IMR-90 (cell line): ENCODE data around the gene TBX20. TPM values are rescaled to one million over a fixed set of nuclear protein-coding genes. Genes with fewer than 3 reads are reported as not detected.

Experiments
- ATAC-seq: fragments of 200-7000 bp; cut with Tn5 transposase; 2 replicates; pipeline ENCODE4 v1.9.1; 2020; ENCODE audit warnings: low read depth, mild to moderate bottlenecking, moderate library complexity
- BruUV-seq: library from RNA; stranded (reverse); fragments of 400-500 nt; replicated peaks from 2 replicates; lab custom pipeline; 2021; lab: Mats Ljungman, UMichigan
- CTCF ChIA-PET: fragments of 300-600 bp; formaldehyde crosslinking; extraction: SDS; loops from one replicate; lab custom pipeline; 2021; ENCODE audit warnings: antibody characterized with exemption; lab: Yijun Ruan, JAX
- POLR2A ChIA-PET: fragments of 300-600 bp; sonication (Branson Sonifier 250); formaldehyde crosslinking; loops from one replicate; lab custom pipeline; 2022; ENCODE audit warnings: antibody characterized with exemption; ENCODE audit not compliant: unreplicated experiment; lab: Charles Lee
- DNase-seq: peaks from one replicate; pipeline ENCODE4 v3.0.0; 2013
- H2AFZ ChIP-seq: replicated peaks from 2 replicates; pipeline ENCODE3; 2013; ENCODE audit warnings: low read length, mild to moderate bottlenecking; ENCODE audit not compliant: poor library complexity
- H2AK5ac ChIP-seq: 2 replicates; pipeline ENCODE4 v1.6.1; 2013; ENCODE audit warnings: low read depth, low read length, inconsistent platforms
- H2AK9ac ChIP-seq: replicated peaks from 2 replicates; pipeline ENCODE3; 2013; ENCODE audit warnings: mild to moderate bottlenecking, low read depth, low read length, moderate library complexity; ENCODE audit not compliant: poor library complexity
- H2BK120ac ChIP-seq: 2 replicates; pipeline ENCODE4 v1.6.1; 2013; ENCODE audit warnings: low read depth, low read length, inconsistent platforms
- H2BK15ac ChIP-seq: 3 replicates; pipeline ENCODE4 v1.6.1; 2013; ENCODE audit warnings: low read depth, low read length, inconsistent platforms
- H2BK20ac ChIP-seq: 2 replicates; pipeline ENCODE4 v1.6.1; 2013; ENCODE audit warnings: low read depth, mild to moderate bottlenecking, inconsistent platforms, low read length, moderate library complexity
- H2BK5ac ChIP-seq: 2 replicates; pipeline ENCODE4 v1.6.1; 2013; ENCODE audit warnings: mild to moderate bottlenecking, low read depth, low read length, inconsistent platforms; ENCODE audit not compliant: poor library complexity, severe bottlenecking
- H3K14ac ChIP-seq: replicated peaks from 2 replicates; pipeline ENCODE4 v1.6.1; 2013; ENCODE audit warnings: low read depth, low read length, inconsistent platforms
- H3K18ac ChIP-seq: 2 replicates; pipeline ENCODE4 v1.6.1; 2013; ENCODE audit warnings: low read depth, low read length, control low read depth
- H3K23ac ChIP-seq: 2 replicates; pipeline ENCODE4 v1.6.1; 2013; ENCODE audit warnings: low read depth, low read length, inconsistent platforms
- H3K27ac ChIP-seq: 2 replicates; pipeline ENCODE4 v1.5.1; 2013; ENCODE audit warnings: mild to moderate bottlenecking, control low read depth, low read length; ENCODE audit not compliant: insufficient read depth
- H3K27me3 ChIP-seq: 2 replicates; pipeline ENCODE4 v1.6.1; 2013; ENCODE audit warnings: low read length; ENCODE audit not compliant: control insufficient read depth, insufficient read depth
- H3K36me3 ChIP-seq: 2 replicates; pipeline ENCODE4 v1.6.1; 2013; ENCODE audit warnings: low read length, mixed read lengths; ENCODE audit not compliant: control insufficient read depth, insufficient read depth
- H3K4ac ChIP-seq: 2 replicates; pipeline ENCODE4 v1.6.1; 2013; ENCODE audit warnings: low read depth, low read length, inconsistent platforms
- H3K4me1 ChIP-seq: 2 replicates; pipeline ENCODE4 v1.6.1; 2013; ENCODE audit warnings: low read length, mixed read lengths; ENCODE audit not compliant: control insufficient read depth, insufficient read depth
- H3K4me2 ChIP-seq: 2 replicates; pipeline ENCODE4 v1.6.1; 2013; ENCODE audit warnings: low read depth, mild to moderate bottlenecking, control low read depth, low read length, moderate library complexity
- H3K4me3 ChIP-seq: 2 replicates; pipeline ENCODE4 v1.5.1; 2013; ENCODE audit warnings: low read depth, mild to moderate bottlenecking, control low read depth, low read length, moderate library complexity; ENCODE audit not compliant: insufficient read depth
- H3K56ac ChIP-seq: 2 replicates; pipeline ENCODE4 v1.6.1; 2013; ENCODE audit warnings: low read length, inconsistent platforms; ENCODE audit not compliant: insufficient read depth; ENCODE audit errors: extremely low read depth
- H3K79me1 ChIP-seq, 2 experiments: 2 replicates each; pipeline ENCODE4 v1.6.1; 2013; ENCODE audit warnings: low read length in 2 of 2, inconsistent platforms in 1 of 2, low read depth in 1 of 2
- H3K9ac ChIP-seq: 2 replicates; pipeline ENCODE4 v1.6.1; 2013; ENCODE audit warnings: low read depth, low read length, control low read depth
- H3K9me1 ChIP-seq: 2 replicates; pipeline ENCODE4 v1.6.1; 2013; ENCODE audit warnings: low read length, inconsistent platforms; ENCODE audit not compliant: insufficient read depth
- H3K9me3 ChIP-seq: 2 replicates; pipeline ENCODE4 v1.6.1; 2013; ENCODE audit warnings: low read length; ENCODE audit not compliant: control insufficient read depth, insufficient read depth
- H4K20me1 ChIP-seq: 2 replicates; pipeline ENCODE4 v1.6.1; 2013; ENCODE audit warnings: low read length, inconsistent platforms; ENCODE audit not compliant: insufficient read depth
- H4K5ac ChIP-seq: 2 replicates; pipeline ENCODE4 v1.6.1; 2013; ENCODE audit warnings: mild to moderate bottlenecking, low read depth, low read length, control low read depth
- H4K8ac ChIP-seq, 2 experiments: 2 replicates each; pipeline ENCODE4 v1.6.1; 2013; ENCODE audit warnings: low read depth in 2 of 2, low read length in 2 of 2, control low read depth in 1 of 2, inconsistent platforms in 1 of 2
- H4K91ac ChIP-seq: 2 replicates; pipeline ENCODE4 v1.6.1; 2013; ENCODE audit warnings: low read depth, low read length, inconsistent platforms; ENCODE audit not compliant: insufficient read depth
- BHLHE40 ChIP-seq: fragments of 150-350 bp; IDR thresholded peaks from 2 replicates; pipeline ENCODE4 v1.6.1; 2016; ENCODE audit warnings: mild to moderate bottlenecking, low read depth, low read length
- CEBPB ChIP-seq: IDR thresholded peaks from 2 replicates; pipeline ENCODE4 v1.6.1; 2012; ENCODE audit warnings: low read depth, low read length, improper control_type of control experiment
- CHD1 ChIP-seq: IDR thresholded peaks from 2 replicates; pipeline ENCODE4 v1.6.1; 2012; ENCODE audit warnings: low read depth, low read length, improper control_type of control experiment
- FOS ChIP-seq: fragments of 150-350 bp; IDR thresholded peaks from 2 replicates; pipeline ENCODE4 v1.6.1; 2016; ENCODE audit warnings: low read depth, low read length
- MAFK ChIP-seq: IDR thresholded peaks from 2 replicates; pipeline ENCODE4 v1.6.1; 2012; ENCODE audit warnings: low read depth, low read length, improper control_type of control experiment
- MAZ ChIP-seq: IDR thresholded peaks from 2 replicates; pipeline ENCODE4 v1.6.1; 2012; ENCODE audit warnings: low read depth, mild to moderate bottlenecking, low read length, improper control_type of control experiment, moderate library complexity, borderline replicate concordance
- NFE2L2 ChIP-seq: fragments of 150-350 bp; IDR thresholded peaks from 2 replicates; pipeline ENCODE4 v1.6.1; 2016; ENCODE audit warnings: low read depth, mild to moderate bottlenecking, low read length
- POLR2A ChIP-seq: IDR thresholded peaks from 2 replicates; pipeline ENCODE4 v1.6.1; 2012; ENCODE audit warnings: mild to moderate bottlenecking, low read depth, low read length
- RAD21 ChIP-seq: IDR thresholded peaks from 2 replicates; pipeline ENCODE4 v1.6.1; 2012; ENCODE audit warnings: low read length, improper control_type of control experiment
- RCOR1 ChIP-seq: IDR thresholded peaks from 2 replicates; pipeline ENCODE4 v1.6.1; 2012; ENCODE audit warnings: mild to moderate bottlenecking, low read length, improper control_type of control experiment; ENCODE audit not compliant: insufficient replicate concordance
- RFX5 ChIP-seq: IDR thresholded peaks from 2 replicates; pipeline ENCODE4 v1.8.0; 2012; ENCODE audit warnings: low read depth, mild to moderate bottlenecking, low read length, moderate library complexity
- SMC3 ChIP-seq: fragments of 150-350 bp; IDR thresholded peaks from 2 replicates; pipeline ENCODE4 v1.6.1; 2016; ENCODE audit warnings: low read depth, mild to moderate bottlenecking, antibody characterized with exemption, low read length, moderate library complexity
- WGBS, 2 experiments: methylation state at CpG; one replicate each; pipeline versions ENCODE4 v1.1.5 to v1.1.7; 2013; ENCODE audit warnings: missing lambda C conversion rate in 2 of 2; ENCODE audit not compliant: insufficient read length in 1 of 2; ENCODE audit errors: extremely low coverage in 2 of 2; 5-methylcytosine and 5-hydroxymethylcytosine counted together
- dilution Hi-C: fragments of 300-500 bp; cut with HindIII; formaldehyde crosslinking; loops from one replicate; pipeline ENCODE4 v1.14.3; 2018; ENCODE audit warnings: low sequenced_read_pairs; ENCODE audit not compliant: unreplicated experiment
- in situ Hi-C: fragments of 300-500 bp; cut with MboI; formaldehyde crosslinking; loops from 3 replicates; pipeline ENCODE4 v1.14.3; 2019; ENCODE audit warnings: low sequenced_read_pairs, inconsistent platforms, mixed read lengths
- intact Hi-C: fragments of 100-400 bp; cut with micrococcal nuclease; formaldehyde crosslinking; loops from 2 replicates; pipeline ENCODE4 v1.10.0; 2022
- polyA plus RNA-seq, 3 experiments: library from polyadenylated mRNA; depleted of rRNA; stranded (reverse); fragments of >200 nt; gene quantifications; 2 replicates each; pipeline ENCODE4 v1.2.3, GENCODE V29; 2012; ENCODE audit warnings: low replicate concordance in 1 of 3
- total RNA-seq: library from RNA; depleted of rRNA; stranded (reverse); fragments of >200 nt; gene quantifications from 2 replicates; pipeline ENCODE4 v1.2.3, GENCODE V29; 2012
- TF ChIP-seq, protein P1 (sequence below): conservative IDR thresholded peaks from 2 replicates; pipeline ENCODE4 v1.5.1; 2012; ENCODE audit warnings: mild to moderate bottlenecking, low read depth, low read length, improper control_type of control experiment
- TF ChIP-seq, protein P2 (sequence below): fragments of 150-350 bp; IDR thresholded peaks from 2 replicates; pipeline ENCODE4 v1.6.1; 2017; ENCODE audit warnings: mild to moderate bottlenecking, antibody characterized with exemption, low read length, low read depth

The TBX20 gene
- total and polyA plus RNA-seq, 2 of the 4 experiments (the other 2 are of a cell fraction) = 0.15 to 0.36 TPM

DNA sequence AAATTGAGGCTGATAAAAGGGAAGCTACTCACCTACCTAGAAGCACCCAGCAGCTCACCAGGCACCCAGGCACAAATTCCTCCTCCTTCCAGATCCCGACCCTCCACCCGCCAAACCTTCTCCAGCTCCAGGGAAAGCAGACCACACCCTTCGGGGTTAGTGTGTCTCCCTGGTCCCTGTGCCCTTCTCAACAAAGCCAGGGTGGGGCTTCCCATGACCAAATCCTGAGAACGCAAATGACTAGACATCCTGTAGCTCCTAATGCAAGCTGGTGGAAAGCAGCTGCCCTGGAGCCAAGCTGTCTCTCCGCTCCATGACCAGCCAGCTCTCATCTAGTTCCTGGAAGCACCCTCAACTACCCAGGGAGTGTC lies 4.4 kb downstream of the TBX20 start:
- Histone ChIP-seq H4K91ac (no peak overlapping the region), H4K20me1 (no peaks in the 10 kb centered on the region), H3K4me3 (no peak overlapping the region), H2AK9ac (no peak overlapping the region), H4K8ac (no peak overlapping the region), H2BK5ac (no peak overlapping the region), H2BK20ac (no peak overlapping the region), H3K27me3 (peaks cover 51% of the 10 kb centered on the region), H2AK5ac (no peak overlapping the region), H4K5ac (no peak overlapping the region), H3K4me2 (no peak overlapping the region), H3K18ac (no peak overlapping the region), H3K23ac (no peak overlapping the region), H3K14ac (no peak overlapping the region), H3K27ac (no peak overlapping the region), H2AFZ (peak overlapping the region; percentile 23), H3K9me1 (no peaks in the 10 kb centered on the region), H3K36me3 (no peaks in the 10 kb centered on the region), H2BK120ac (no peak overlapping the region), H3K4me1 (no peaks in the 10 kb centered on the region), H3K9me3 (peaks cover 5% of the 10 kb centered on the region; the same call in 1 of the 2 replicates), H3K4ac (no peak overlapping the region), H3K79me1 (no peaks in the 10 kb centered on the region), H2BK15ac (no peak overlapping the region), H3K56ac (no peak overlapping the region), H3K9ac (no peak overlapping the region)
- TF ChIP-seq BHLHE40 (no peak), RAD21 (no peak), CEBPB (no peak), RCOR1 (no peak), FOS (no peak), MAFK (no peak), POLR2A (no peak), NFE2L2 (no peak), CHD1 (no peak), MAZ (no peak), SMC3 (no peak), RFX5 (no peak)
- TF ChIP-seq, protein P1, sequence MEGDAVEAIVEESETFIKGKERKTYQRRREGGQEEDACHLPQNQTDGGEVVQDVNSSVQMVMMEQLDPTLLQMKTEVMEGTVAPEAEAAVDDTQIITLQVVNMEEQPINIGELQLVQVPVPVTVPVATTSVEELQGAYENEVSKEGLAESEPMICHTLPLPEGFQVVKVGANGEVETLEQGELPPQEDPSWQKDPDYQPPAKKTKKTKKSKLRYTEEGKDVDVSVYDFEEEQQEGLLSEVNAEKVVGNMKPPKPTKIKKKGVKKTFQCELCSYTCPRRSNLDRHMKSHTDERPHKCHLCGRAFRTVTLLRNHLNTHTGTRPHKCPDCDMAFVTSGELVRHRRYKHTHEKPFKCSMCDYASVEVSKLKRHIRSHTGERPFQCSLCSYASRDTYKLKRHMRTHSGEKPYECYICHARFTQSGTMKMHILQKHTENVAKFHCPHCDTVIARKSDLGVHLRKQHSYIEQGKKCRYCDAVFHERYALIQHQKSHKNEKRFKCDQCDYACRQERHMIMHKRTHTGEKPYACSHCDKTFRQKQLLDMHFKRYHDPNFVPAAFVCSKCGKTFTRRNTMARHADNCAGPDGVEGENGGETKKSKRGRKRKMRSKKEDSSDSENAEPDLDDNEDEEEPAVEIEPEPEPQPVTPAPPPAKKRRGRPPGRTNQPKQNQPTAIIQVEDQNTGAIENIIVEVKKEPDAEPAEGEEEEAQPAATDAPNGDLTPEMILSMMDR = no peak
- TF ChIP-seq, protein P2, sequence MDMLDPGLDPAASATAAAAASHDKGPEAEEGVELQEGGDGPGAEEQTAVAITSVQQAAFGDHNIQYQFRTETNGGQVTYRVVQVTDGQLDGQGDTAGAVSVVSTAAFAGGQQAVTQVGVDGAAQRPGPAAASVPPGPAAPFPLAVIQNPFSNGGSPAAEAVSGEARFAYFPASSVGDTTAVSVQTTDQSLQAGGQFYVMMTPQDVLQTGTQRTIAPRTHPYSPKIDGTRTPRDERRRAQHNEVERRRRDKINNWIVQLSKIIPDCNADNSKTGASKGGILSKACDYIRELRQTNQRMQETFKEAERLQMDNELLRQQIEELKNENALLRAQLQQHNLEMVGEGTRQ = no peak
- dilution Hi-C loops (no loop called here), in situ Hi-C loops (no loop called here), intact Hi-C loops (no loop called here)
- 25% methylated on average over 4 of the region's 5 CpGs; no CpG with 5 or more reads in 1 of the 2 experiments for WGBS, 2 experiments
- ChIA-PET CTCF (no interaction called here), POLR2A (no interaction called here)
- no peak for ATAC-seq
- no peak for DNase-seq
- no TSS peak for BruUV-seq
